Measurements from ENCODE around the gene LSM14B.

The LSM14B gene

DNA sequence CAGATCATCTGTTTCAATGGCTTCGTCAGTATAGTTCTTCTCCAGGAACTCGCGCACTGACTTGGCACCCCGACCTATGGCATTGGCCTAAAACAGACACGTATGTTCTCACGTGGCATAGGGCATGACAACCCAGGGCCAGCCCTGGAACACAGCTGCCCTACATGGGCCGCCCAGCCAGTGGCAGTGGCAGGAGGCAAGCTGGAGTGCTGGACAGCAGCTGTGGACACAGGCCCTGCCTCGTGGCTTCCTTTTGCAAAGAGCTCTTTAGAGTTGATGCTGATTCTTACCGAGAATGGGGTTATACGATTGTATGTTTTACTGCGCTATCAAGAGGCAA is 15.9 kb downstream of the LSM14B start:
- H3K27ac ChIP-seq: no peak overlapping the region
- TF ChIP-seq ZFX (IDR thresholded peaks at IDR 0.05; ENCODE audit: borderline replicate concordance): no peak
- TF ChIP-seq, protein P1, sequence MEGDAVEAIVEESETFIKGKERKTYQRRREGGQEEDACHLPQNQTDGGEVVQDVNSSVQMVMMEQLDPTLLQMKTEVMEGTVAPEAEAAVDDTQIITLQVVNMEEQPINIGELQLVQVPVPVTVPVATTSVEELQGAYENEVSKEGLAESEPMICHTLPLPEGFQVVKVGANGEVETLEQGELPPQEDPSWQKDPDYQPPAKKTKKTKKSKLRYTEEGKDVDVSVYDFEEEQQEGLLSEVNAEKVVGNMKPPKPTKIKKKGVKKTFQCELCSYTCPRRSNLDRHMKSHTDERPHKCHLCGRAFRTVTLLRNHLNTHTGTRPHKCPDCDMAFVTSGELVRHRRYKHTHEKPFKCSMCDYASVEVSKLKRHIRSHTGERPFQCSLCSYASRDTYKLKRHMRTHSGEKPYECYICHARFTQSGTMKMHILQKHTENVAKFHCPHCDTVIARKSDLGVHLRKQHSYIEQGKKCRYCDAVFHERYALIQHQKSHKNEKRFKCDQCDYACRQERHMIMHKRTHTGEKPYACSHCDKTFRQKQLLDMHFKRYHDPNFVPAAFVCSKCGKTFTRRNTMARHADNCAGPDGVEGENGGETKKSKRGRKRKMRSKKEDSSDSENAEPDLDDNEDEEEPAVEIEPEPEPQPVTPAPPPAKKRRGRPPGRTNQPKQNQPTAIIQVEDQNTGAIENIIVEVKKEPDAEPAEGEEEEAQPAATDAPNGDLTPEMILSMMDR (IDR thresholded peaks at IDR 0.05): no peak

DNA sequence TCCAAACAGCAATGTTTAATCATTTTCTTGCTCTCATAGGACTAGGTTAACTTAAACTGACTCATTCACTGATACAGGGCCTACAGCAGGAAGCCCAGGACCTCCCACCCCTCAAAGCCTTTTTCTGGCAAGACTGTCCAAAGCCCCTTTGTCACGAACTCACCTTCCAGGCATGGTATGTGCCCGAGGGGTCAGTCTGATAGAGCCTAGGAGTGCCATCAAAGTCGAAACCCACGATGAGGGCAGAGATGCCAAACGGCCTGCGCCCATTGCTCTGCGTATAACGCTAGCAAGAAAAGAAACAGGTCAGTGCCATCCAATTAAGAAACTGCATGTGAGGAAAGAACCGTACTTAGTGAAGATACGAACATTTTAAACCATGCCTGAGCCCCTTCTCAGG is 16.6 kb downstream of the LSM14B start:
- H3K27ac ChIP-seq: no peak overlapping the region
- TF ChIP-seq, protein P1 (IDR thresholded peaks at IDR 0.05): no peak
- no peak for TF ChIP-seq ZFX (IDR thresholded peaks at IDR 0.05; ENCODE audit: borderline replicate concordance)

DNA sequence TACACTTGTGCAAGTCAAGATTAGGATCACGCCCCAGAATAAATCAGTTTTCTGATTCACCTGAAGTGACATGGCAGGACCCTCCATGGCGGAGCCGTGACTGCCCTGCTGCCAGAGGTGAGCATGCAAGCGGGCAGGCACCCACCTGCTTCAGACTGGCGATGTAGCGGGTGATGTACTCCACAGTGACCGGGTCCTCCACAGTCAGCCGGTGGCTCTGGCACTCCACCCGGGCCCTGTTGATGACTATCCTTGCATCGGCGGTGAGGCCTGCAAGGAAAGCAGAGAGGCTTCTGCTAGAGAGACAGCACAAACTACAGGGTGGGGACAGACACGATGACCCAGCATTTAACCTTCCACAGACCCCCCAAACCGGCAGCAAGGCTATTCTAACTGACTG is 17.4 kb downstream of the LSM14B start:
- H3K27ac ChIP-seq: no peak overlapping the region
- no peak for TF ChIP-seq ZFX (IDR thresholded peaks at IDR 0.05; ENCODE audit: borderline replicate concordance)
- TF ChIP-seq, protein P1 (IDR thresholded peaks at IDR 0.05): no peak

DNA sequence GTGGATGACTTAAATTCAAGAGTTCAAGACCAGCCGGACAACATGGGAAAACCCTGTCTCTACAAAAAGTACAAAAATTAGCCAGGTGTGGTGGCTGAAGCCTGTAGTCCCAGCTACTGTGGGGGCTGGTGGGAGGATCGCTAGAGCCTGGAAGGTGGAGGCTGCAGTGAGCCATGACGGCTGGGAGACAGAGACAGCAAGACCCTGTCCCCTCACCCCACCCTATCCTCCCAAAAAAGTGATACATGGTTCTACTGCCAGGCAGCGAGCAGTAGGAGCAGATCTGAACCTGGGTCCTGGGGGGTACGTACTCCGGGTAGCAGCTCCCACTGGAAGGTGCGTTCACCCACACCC is 18.7 kb downstream of the LSM14B start:
- peak overlapping the region; percentile 89 for H3K27ac ChIP-seq
- no peak for TF ChIP-seq ZFX (IDR thresholded peaks at IDR 0.05; ENCODE audit: borderline replicate concordance)
- TF ChIP-seq, protein P1 (IDR thresholded peaks at IDR 0.05): no peak

DNA sequence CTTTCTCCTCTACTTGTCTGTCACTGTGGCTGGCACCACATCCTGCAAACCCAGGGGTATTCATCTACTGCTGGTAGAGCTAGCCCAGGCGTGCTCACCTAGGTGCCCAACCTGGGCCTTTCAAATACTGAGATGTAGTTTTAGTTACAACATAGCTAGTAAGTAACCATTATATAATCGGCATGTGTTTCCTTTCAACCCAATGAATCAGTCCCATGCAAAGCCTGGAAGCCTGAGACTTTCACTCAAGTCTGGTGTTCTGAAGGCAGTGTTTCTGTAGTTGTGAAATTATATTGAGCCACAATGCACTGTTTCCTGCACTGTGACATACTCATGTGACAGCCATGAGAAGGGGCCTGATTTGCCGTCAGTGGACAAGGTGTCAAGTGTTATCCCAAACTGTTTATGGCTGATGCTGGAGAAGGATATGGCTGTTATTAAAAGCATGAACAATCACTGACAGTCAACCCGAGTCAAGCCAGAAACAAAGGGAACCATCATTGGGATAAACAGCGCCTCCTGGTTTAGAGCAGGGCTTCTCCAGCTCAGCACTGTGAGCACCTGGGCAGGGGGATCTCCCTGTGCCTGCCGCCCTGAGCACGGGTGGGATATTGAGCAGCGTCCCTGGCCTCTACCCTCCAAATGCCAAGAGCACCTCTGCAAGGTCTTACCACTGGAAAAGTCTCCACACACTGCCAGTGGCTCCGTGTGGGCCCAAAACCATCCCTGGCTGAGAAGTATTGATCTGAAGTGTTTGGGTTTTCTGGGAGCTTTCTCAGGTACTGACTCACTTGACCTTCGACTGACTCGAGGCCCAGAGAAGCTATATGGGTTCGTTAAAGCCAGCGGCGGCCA is 19.3 kb downstream of the LSM14B start:
- peak overlapping the region; percentile 89 for H3K27ac ChIP-seq
- TF ChIP-seq, protein P1 (IDR thresholded peaks at IDR 0.05): peak; percentile 67
- no peak for TF ChIP-seq ZFX (IDR thresholded peaks at IDR 0.05; ENCODE audit: borderline replicate concordance)

DNA sequence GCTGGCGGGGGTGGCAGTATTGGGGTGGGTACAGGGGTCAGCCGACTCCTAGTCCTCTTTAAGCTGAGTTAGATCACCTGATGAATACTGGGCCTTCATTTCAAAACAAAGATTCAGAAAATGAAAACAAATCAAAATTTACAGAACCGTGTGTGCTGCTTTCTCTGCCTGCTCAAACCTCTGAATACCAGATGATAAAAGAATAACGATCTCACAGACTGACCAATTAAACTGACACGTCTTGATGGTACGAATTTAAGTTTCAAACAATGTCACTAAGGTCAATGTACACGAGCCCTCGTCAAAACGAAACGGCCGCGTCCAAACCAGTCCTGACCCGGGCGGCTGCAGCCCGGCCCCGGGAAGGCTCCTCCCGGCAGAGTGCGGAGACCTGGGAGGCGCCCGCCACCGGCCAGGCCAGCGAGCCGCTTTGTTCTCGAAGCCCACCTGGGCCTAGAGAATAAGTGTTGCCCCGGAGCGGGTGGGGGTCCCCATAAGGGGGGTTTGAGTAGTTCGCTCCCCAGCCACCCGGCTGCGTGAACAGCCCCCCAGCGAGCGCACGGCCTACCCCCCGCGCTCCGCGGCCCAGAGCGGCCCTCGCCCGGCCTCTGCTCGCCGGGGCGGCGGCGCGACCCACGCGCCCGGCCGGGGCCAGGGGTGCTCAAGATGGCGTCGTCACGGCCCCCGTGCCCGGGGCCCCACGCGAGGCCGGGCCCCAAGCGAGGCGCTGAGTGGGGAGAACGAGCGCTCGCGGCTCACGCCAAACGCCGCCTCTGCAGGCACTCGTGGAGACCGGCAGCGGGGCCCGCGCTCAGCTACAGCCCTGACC is 20.2 kb downstream of the LSM14B start:
- TF ChIP-seq, protein P1 (IDR thresholded peaks at IDR 0.05): no peak
- no peak for TF ChIP-seq ZFX (IDR thresholded peaks at IDR 0.05; ENCODE audit: borderline replicate concordance)
- peak overlapping the region; percentile 89 for H3K27ac ChIP-seq
